ENCODE results near the gene GPSM1. TPM values are rescaled to one million over a fixed set of nuclear protein-coding genes. Genes with fewer than 3 reads are reported as not detected.

GPSM1 gene
- total RNA-seq, 3 donors from 2014 or later: 12.8 to 13.6 (median 13.4) TPM

DNA sequence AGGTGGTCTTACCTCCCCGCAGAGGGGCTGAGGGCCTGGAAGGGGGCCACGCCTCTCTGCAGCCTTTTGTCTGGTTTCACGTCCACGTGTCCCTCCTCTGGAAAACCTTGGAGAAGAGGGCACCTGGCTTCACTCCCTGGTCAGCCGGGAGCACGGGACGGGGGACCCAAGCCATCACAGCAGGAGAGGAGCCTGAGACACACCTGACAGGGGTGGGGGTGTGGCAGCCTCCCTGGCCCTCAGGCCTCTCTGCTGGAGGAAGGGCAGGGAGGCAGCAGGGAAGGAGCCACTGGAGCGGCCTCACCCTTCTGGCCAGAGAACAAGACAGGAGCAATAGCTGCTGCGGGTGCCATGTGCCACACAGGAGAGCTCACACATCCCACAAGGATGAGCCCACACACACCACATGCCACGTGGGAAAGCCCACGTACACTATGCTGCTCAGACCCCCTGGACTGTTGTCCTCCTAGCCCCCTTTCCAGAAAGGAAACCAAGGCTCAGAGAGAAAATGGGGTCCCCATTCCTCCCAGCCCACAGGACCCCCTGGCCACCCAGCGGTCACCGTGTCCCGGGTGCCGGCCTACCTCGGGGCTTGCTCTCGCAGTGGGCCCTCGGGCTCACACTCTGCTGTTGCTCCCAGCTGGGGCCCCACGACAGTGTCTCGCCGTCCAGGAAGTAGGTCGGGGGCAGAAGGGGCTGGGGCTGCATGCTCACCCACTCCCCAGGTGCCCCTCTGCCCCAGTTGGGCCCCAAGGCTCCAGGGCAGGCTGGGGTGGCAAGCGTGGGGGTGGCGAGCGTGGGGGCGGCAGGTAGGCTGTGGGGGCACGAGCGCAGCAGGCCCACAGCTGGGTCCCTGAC, 41.6 kb upstream of the GPSM1 start:
- Mint-ChIP-seq H3K27me3 (ENCODE audit: low read depth) (peaks cover 5% of the 10 kb centered on the region), H3K4me3 (no peak overlapping the region), H3K4me1 (ENCODE audit: low read depth) (peaks cover 4% of the 10 kb centered on the region), H3K9me3 (no peaks in the 10 kb centered on the region), H3K36me3 (ENCODE audit: insufficient read depth) (no peaks in the 10 kb centered on the region)
- no peak for DNase-seq
- ATAC-seq: no peak

DNA sequence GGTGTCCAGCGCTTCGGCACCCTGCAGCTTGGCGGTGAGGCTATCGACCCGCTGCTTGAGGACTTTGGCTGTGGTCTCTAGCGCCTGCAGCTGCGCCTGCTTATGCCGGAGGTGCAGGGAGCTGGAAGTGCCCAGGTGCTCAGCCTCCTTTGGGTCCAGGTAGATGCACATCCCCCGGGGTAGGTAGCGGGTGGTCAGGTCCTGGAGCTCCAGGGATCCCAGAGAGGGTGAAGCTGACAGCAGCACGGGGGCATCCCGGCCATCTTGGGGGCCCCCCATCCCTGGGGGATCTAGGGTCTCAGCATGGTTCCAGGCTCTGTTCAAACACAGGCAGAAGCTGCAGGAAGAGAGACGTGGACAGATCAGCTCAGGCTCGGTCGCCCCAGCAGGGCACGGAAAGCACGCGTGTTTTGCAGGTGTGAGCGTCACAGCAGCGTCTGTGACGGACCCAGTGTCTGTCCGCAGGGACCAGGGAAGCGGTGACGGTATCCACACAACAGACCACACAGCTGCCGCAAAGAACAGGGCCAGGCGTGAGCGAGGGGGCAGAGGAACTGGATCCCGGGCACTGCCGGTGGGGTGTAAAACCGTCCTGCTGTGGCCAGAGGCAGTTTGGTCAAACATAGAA, 40.9 kb upstream of the GPSM1 start:
- H3K9me3 Mint-ChIP-seq: no peaks in the 10 kb centered on the region
- no peak overlapping the region for H3K4me3 Mint-ChIP-seq
- peaks cover 4% of the 10 kb centered on the region for H3K4me1 Mint-ChIP-seq (ENCODE audit: low read depth)
- no peaks in the 10 kb centered on the region for H3K36me3 Mint-ChIP-seq (ENCODE audit: insufficient read depth)
- ATAC-seq (no peak), DNase-seq (no peak)
- H3K27me3 Mint-ChIP-seq (ENCODE audit: low read depth): peaks cover 5% of the 10 kb centered on the region

DNA sequence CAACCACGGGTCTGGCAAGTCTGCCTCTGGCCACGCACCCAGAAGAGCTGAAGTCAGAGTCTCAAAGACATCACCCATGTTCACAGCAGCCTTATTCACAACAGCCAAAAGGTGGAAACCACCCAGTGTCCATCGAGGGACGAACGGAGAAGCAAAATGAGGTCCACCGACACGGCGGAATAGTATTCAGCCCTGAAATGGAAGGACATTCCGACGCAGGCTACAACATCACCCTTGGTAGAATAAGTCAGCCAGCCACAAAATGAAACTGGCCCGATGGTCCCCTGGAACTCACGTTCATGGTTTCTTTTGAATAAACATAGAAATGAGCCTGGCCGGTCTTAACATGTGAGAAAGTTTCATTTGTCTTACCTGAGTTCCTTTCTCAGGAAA, 40.4 kb upstream of the GPSM1 start:
- H3K9me3 Mint-ChIP-seq: no peaks in the 10 kb centered on the region
- no peaks in the 10 kb centered on the region for H3K36me3 Mint-ChIP-seq (ENCODE audit: insufficient read depth)
- H3K4me3 Mint-ChIP-seq: no peak overlapping the region
- H3K27me3 Mint-ChIP-seq (ENCODE audit: low read depth): peaks cover 5% of the 10 kb centered on the region
- peaks cover 4% of the 10 kb centered on the region for H3K4me1 Mint-ChIP-seq (ENCODE audit: low read depth)
- ATAC-seq (no peak), DNase-seq (no peak)

DNA sequence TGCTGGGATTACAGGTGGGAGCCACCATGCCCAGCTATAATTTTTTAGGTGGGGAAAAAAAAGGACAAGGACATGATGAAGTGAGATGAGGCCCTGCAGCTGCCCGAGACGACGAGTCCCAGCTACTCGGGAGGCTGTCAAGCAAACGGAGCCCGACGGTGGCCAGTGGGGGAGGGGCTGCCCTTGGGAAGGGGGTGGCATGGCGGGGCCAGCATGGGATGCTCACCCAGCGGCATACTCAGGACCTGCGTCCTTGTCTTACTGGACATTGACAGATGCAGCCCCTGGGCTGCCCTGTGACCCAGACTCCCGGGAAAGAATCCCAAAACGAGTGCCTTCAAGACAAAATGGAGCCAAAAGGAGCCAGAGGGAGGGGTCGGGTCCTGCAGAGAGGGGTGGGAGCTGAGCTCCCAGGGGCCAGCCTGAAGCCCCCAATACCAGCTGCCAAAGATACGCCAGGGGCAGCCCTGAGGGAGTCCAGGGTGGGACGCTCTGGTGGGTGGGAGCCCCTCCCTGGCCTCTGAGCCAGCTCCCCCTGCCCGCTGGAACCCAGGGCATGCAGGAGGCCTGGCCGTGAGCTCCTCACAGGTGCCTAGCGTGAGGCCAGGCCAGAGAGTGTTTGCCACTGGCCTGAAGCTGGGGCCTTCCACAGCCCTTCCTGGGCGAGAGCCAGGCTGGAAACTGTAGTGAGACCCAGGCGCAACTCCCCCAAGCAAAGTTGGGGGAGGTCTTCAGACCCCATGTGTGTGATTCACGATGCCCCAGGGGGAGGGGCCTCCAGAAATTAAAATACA, 39.2 kb upstream of the GPSM1 start:
- Mint-ChIP-seq H3K9me3 (no peaks in the 10 kb centered on the region), H3K36me3 (ENCODE audit: insufficient read depth) (no peaks in the 10 kb centered on the region), H3K27me3 (ENCODE audit: low read depth) (peaks cover 5% of the 10 kb centered on the region), H3K4me1 (ENCODE audit: low read depth) (peaks cover 4% of the 10 kb centered on the region), H3K4me3 (no peak overlapping the region)
- DNase-seq (no peak), ATAC-seq (no peak)

DNA sequence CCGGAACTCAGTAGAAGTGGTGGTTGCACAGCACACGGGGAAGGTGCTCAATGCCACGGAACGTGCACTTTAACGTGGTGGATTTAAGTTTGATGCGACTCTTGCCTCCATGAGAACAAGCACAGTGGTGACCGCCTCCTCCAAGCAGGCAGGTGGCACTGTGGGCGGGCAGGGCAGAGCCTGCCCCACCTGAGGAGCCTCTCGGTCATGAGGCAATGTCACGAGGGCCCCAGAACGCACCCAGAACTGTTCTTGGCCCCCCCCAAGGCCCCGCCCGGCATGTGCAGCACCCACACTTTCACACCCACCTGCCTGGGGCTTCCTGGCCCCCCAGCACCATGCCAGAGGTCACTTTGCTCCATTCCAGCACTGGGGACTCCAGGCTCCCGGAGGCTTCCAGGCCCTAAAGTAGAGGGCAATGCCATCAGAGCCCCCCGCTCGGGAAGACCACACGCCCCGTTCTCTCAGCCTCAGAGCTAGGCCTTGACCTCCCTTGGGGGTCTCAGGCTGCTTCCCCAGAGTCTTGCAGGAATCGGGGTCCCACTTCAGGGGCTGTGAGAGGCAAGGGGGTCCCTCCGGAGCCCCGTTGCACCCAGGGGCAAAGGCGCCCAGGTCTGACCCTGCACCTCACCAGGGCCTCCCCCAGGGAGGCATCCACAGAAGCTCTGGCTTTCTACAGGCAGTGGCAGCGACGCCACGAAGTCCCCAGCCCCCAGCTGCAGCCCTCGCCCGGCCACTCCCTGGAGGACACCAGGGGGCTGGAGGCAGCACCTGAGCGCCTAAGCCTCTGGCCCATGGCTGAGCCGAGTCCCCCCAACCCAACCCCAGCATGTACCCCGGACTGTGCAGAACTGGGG, 37.5 kb upstream of the GPSM1 start:
- H3K4me3 Mint-ChIP-seq: no peak overlapping the region
- no peaks in the 10 kb centered on the region for H3K27me3 Mint-ChIP-seq (ENCODE audit: low read depth)
- DNase-seq (no peak), ATAC-seq (no peak)
- no peaks in the 10 kb centered on the region for H3K9me3 Mint-ChIP-seq
- H3K36me3 Mint-ChIP-seq (ENCODE audit: insufficient read depth): no peaks in the 10 kb centered on the region
- H3K4me1 Mint-ChIP-seq (ENCODE audit: low read depth): no peaks in the 10 kb centered on the region

DNA sequence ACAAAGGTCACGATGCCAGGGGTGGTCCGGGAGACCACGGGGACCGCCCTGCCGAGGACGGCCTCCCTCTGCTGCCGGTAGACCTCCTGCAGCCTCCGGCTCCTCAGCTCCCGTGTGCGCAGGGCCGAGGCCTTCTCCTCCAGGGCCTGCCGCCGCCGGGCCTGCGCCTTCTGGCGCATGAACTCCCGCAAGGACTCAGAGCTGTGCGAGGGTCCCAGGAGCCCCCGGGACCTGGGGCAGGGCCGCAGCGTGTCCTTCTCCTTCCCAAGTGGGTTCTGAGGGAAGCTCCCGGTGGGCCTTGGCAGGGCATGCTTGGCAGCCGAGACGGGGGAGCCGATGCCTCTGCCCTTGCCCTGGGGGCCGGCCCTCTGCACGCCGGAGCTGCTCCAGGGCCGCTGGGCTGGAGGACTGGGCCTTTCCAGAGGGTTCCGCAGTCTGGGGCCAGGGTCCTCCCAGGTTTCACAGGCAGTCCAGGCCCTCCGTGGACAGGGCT, 36.8 kb upstream of the GPSM1 start:
- no peak for DNase-seq

DNA sequence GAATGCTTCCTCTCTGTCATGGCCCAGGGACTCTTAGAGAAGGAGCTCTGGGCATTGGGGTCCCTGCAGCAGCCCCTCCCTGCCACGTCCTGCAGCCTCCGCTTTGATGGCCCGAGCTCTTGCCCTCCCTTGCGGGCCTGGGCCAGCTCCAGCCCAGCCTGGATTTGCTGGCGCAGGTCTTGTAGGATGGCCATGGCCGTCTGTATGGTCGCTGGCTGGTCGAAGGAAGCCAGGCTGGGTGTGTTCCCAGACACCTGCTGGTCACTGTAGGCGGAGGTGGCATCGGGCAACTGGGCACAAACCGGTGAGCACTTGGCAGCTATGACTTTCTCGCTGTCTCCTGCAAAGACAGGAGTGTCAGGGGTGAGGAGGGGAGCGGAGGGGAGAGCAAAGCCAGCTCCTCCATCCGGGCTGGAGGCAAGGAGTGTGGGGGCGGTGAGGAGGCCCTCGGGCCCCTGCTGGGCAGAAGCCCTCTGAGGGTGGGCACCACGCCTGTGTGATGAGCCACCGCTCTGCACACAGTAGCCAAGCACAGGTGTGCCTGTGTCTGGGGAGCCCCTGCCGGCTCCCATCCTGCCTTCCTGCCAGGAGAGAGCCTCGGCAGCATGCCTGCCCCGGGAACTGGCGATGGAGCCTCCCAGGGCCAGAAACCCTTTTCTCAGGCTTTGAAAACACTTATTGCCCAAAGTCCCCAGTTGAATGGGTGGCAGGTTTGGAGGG, 35.9 kb upstream of the GPSM1 start:
- H3K9me3 Mint-ChIP-seq: no peaks in the 10 kb centered on the region
- H3K4me3 Mint-ChIP-seq: no peak overlapping the region
- DNase-seq (no peak), ATAC-seq (no peak)
- no peaks in the 10 kb centered on the region for H3K36me3 Mint-ChIP-seq (ENCODE audit: insufficient read depth)
- no peaks in the 10 kb centered on the region for H3K27me3 Mint-ChIP-seq (ENCODE audit: low read depth)
- no peaks in the 10 kb centered on the region for H3K4me1 Mint-ChIP-seq (ENCODE audit: low read depth)

More for the DNA sequence above, 36.8 kb upstream of the GPSM1 start:
- no peaks in the 10 kb centered on the region for H3K27me3 Mint-ChIP-seq (ENCODE audit: low read depth)
- ATAC-seq: no peak
- H3K36me3 Mint-ChIP-seq (ENCODE audit: insufficient read depth): no peaks in the 10 kb centered on the region
- H3K9me3 Mint-ChIP-seq: no peaks in the 10 kb centered on the region
- no peak overlapping the region for H3K4me3 Mint-ChIP-seq
- no peaks in the 10 kb centered on the region for H3K4me1 Mint-ChIP-seq (ENCODE audit: low read depth)

DNA sequence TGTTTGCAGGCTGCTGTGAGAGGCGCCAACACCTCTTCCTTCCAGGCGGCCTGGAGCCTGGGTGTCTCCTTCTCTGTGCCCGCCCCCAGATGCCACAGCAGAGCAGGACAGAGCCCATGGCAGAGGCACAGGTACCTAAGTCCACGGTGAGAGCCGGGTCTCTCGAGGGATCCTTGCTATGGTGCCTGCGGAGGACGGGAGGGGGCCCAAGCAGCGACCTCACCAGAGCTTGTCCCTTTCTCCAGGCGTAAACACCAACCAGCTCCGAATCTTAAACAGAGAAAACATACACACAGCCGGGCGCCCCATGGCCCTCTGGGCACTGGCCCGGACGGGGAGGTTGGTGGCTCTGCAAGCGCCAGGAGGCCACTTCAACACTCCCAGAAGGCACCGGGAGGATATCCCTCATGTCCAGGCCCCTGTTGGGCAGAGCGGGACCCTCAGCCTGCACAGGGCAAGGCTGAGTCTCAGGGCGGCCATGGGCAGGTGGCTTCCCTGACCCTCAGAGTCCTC, 35.3 kb upstream of the GPSM1 start:
- ATAC-seq (no peak), DNase-seq (no peak)
- H3K4me1 Mint-ChIP-seq (ENCODE audit: low read depth): no peaks in the 10 kb centered on the region
- no peaks in the 10 kb centered on the region for H3K36me3 Mint-ChIP-seq (ENCODE audit: insufficient read depth)
- H3K4me3 Mint-ChIP-seq: no peak overlapping the region
- no peaks in the 10 kb centered on the region for H3K27me3 Mint-ChIP-seq (ENCODE audit: low read depth)
- H3K9me3 Mint-ChIP-seq: no peaks in the 10 kb centered on the region

DNA sequence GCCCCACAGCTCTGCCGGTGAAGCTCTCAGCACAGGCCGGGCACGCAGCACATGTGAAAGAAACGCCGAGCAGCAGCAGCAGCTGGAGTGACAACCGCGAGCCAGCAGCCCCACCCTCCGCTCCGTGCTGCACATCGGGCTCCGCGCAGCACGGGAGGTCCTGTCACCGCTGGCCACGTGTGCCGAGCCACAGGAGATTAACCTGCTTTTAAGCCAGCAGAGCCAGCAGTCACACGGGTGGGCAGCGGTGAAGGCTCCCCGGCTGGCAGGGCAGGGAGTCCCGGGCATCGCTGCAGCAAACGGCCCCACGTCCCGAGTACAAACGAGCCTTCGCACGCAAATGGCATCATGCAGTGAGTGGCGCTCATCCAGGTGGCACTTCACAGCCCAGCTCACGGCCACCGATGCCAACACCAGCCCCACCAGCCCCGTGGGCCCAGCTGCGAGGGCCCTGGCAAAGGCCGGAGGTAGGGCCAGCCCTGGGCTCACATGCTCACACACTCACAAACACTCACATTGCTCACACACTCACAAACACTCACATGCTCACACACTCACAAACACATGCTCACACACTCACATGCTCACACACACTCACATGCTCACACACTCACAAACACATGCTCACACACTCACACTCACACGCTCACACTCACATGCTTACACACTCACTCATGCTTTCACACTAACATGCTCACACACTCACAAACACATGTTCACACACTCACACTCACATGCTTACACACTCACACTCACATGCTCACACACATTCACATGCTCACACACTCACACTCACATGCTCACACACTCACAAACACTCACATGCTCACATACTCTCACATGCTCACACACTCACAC, 34.5 kb upstream of the GPSM1 start:
- Mint-ChIP-seq H3K9me3 (no peaks in the 10 kb centered on the region), H3K4me1 (ENCODE audit: low read depth) (no peaks in the 10 kb centered on the region), H3K4me3 (no peak overlapping the region), H3K27me3 (ENCODE audit: low read depth) (no peaks in the 10 kb centered on the region), H3K36me3 (ENCODE audit: insufficient read depth) (no peaks in the 10 kb centered on the region)
- DNase-seq (no peak), ATAC-seq (no peak)

DNA sequence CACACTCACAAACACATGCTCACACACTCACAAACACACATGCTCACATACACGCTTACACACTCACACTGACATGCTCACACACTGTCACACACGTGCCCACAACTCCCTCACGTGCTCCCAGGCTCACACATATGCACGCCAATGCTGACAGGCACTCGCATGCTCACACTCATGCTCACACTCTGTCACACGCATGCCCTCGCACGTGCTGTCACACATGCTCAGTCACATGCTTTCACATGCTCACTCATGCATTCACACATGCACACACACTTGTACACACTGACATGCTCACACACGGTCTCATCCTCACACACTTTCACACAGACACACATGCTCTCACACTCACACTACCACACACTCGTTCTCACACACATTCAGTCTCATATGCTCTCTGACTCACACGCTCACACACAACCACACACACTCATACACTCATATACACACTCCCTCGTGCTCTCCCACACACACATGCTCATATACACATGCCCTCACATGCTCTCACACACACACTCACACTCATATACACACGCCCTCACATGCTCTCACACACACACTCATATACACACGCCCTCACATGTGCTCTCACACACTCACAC, 33.8 kb upstream of the GPSM1 start:
- Mint-ChIP-seq H3K27me3 (ENCODE audit: low read depth) (peaks cover 2% of the 10 kb centered on the region), H3K36me3 (ENCODE audit: insufficient read depth) (no peaks in the 10 kb centered on the region), H3K9me3 (no peaks in the 10 kb centered on the region), H3K4me3 (no peak overlapping the region), H3K4me1 (ENCODE audit: low read depth) (no peaks in the 10 kb centered on the region)
- ATAC-seq: no peak
- DNase-seq: no peak

DNA sequence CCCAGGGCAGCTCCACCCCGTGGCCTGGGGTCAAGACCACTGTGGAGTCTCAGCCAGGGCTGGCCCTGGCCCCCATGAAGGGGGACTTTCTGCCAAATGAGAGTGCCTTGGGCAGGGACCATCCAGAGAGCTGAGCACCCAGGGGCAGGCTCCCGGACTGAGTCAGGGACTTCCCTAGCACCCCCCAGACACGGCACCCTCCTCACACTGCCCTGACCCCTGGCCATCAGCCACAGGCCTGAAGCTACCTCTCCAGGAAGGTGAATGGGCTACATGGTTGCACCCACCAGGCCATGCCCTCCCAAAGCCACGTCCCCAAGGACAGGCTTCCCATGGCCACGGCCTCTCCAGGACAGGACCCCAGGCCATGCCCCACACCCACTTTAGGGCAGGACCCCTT, 32.9 kb upstream of the GPSM1 start:
- no peak for ATAC-seq
- no peaks in the 10 kb centered on the region for H3K36me3 Mint-ChIP-seq (ENCODE audit: insufficient read depth)
- H3K4me1 Mint-ChIP-seq (ENCODE audit: low read depth): no peaks in the 10 kb centered on the region
- H3K9me3 Mint-ChIP-seq: no peaks in the 10 kb centered on the region
- H3K4me3 Mint-ChIP-seq: no peak overlapping the region
- no peak for DNase-seq
- H3K27me3 Mint-ChIP-seq (ENCODE audit: low read depth): peaks cover 2% of the 10 kb centered on the region

DNA sequence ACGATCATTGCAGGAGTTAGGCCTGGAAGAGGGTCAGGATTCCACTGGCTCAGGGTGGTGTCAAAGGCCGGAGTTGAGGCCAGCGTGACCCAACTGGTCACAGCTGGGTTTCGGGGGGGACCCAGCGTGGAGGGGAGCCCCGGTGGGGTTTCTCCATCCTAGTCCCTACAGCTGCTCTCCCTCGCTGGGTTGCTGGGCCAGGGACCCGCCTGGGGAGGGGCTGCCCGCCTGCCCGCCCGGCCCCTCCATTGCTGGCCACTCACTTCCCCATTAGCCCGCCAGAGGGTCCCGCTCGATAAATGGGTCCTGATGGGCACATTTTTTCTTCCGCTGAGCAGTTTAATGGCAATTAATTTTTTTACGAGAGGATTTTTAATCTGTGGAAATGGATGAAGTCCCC, 32.3 kb upstream of the GPSM1 start:
- H3K4me1 Mint-ChIP-seq (ENCODE audit: low read depth): no peaks in the 10 kb centered on the region
- no peak overlapping the region for H3K4me3 Mint-ChIP-seq
- H3K9me3 Mint-ChIP-seq: no peaks in the 10 kb centered on the region
- no peak for ATAC-seq
- H3K36me3 Mint-ChIP-seq (ENCODE audit: insufficient read depth): no peaks in the 10 kb centered on the region
- H3K27me3 Mint-ChIP-seq (ENCODE audit: low read depth): peaks cover 2% of the 10 kb centered on the region
- DNase-seq: no peak
